HG03457 (cell line): ENCODE results near the gene FMN2.
"Not testable (repeated sequence)": the region's sequence is repeated elsewhere in the genome, so short reads cannot be mapped to it uniquely, and the experiment has no call there.

ENCODE experiments used
- ATAC-seq: cut with Tn5 transposase; IDR thresholded peaks from one replicate; pipeline ENCODE4 v1.9.1; 2021; ENCODE audit warnings: moderate number of reproducible peaks; ENCODE audit not compliant: unreplicated experiment

FMN2 gene

DNA sequence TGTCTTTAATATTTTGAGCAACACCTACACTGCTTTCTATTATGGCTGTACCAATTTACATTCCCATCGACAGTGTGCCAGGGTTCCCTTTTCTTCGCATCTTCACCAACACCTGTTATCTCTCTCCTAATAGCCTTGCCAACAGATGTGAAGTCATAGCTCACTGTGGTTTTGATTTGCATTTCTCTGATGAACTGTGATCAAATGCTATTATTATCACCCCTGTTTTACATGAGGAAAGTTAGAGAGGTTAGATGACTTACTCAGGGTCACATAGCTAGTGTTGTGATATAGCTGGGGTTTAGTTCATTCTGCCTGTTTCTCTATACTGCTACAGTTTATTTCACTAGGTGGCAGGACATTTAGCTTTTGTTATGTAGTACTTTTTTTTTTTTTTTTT lies 204.1 kb downstream of the FMN2 start:
- peak; percentile 55 for ATAC-seq

DNA sequence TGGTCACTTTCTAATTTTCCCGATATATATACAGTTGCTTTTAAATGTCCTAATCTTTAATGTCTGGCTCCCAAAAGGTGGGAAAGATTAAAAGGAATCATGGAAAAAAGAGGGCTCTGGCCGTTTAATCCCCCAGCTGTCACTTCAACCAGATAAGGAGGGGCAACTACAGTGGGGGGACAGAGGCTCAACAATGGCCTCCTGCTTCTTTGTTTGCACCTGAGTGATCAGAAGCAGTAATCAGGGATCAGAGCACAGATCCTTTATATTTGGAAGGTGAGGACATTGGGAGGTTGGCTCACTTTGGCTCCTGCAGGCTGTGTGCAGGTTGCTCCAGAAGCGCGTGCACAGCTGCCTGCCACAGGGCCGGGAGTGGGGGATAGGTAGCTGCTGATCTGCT lies 212.8 kb downstream of the FMN2 start:
- no peak for ATAC-seq

DNA sequence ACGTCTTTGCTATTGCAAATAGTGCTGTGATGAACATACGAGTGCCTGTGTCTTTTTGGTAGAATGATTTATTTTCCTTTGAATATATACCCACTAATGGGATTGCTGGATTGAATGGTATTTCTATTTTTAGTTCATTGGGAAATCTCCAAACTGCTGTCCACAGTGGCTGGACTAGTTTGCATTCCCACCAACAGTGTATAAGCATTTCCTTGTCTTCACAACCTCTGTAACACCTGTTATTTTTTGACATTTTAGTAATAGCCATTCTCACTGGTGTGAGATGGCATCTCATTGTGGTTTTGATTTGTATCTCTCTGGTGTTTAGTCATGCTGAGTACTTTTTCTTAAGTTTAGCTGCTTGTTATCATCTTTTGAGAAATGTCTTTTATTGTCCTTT lies 215.0 kb downstream of the FMN2 start:
- ATAC-seq = no peak

DNA sequence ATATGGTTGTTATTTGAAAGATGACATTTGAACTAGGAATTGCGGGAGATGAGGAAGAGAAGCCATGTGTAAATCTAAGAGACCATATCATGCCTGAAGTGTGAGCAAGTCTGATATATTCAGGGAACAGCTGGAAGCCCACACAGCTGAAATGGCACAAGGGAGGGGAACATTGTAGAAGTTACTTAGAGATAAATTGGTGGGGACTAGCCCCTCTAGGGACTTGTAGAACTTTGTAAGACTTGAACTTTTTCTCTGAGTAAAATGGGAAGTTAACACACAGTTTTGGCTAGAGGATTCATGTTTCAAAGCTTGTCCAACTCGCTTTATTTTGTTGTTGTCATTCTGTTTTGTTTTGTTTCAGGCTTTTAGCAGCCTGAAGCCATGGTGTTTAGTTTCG lies 216.4 kb downstream of the FMN2 start:
- no peak for ATAC-seq

DNA sequence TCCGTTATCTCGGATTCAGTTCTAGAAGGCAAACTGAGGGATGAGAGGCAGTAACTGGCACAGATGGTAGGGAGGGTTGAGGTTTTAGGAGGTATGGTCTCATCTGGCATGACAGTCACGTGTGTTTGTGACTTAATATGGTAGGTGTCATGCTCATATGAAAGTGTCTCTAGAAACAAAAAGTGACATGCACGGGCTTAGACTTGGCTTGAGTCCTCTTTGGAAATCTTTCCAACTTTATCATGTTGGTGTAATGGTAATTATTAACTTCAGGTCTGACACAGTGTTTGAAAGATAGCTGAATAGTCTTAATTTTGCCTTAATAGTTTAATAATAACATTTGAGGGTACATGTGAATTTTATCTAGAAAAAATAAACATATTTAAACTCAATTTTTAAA lies 218.1 kb downstream of the FMN2 start:
- no peak for ATAC-seq

DNA sequence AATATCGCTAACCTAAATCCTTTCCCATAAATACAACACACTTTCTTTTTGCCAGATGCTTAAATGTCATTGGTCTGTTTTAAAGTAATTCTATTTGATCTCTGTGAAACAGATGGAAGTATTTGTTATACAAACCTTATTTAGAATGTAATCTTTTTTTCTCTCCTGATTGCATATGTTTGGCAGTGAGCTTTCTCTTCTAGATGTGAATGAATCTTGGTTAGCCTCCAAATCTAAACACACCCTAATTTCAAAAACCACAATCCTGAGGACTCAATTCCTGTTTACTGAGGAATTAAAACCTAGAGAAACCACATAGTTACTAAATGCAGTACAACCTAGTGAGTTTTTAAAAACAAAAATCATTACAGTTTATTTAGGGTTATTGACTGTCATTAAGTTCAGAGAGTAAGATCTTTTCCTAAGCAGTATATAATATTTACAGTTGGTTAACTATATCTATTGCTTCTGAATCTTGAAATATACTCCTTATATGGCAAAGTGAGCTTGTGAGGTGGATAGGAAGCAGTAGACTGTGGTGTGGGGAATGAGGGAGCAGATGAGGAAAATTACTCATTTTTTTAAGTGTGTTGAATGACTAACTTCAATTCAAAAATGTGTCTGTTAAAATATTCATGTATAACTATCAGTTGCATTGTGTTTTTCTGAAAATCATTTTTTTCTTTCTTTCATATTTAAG lies 218.7 kb downstream of the FMN2 start:
- ATAC-seq = no peak

DNA sequence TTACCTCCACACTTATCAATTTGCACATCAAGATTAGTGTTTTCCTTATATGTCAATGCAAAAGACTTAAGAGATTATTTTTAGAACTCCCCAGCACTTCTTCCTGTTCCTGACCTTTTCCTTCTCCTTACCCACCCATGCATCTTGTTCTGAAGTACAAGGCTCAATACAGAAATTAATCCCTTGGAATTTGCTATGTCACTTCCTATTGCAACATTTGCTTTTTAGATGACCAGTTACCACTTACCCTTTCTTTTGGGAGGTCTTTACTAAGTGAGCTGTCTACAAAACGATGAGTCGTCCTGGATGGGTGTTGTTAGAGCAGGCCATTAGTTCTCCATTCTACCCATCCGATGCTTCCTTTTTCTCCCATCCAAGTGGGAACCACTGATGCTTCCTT lies 221.2 kb downstream of the FMN2 start:
- ATAC-seq = no peak

DNA sequence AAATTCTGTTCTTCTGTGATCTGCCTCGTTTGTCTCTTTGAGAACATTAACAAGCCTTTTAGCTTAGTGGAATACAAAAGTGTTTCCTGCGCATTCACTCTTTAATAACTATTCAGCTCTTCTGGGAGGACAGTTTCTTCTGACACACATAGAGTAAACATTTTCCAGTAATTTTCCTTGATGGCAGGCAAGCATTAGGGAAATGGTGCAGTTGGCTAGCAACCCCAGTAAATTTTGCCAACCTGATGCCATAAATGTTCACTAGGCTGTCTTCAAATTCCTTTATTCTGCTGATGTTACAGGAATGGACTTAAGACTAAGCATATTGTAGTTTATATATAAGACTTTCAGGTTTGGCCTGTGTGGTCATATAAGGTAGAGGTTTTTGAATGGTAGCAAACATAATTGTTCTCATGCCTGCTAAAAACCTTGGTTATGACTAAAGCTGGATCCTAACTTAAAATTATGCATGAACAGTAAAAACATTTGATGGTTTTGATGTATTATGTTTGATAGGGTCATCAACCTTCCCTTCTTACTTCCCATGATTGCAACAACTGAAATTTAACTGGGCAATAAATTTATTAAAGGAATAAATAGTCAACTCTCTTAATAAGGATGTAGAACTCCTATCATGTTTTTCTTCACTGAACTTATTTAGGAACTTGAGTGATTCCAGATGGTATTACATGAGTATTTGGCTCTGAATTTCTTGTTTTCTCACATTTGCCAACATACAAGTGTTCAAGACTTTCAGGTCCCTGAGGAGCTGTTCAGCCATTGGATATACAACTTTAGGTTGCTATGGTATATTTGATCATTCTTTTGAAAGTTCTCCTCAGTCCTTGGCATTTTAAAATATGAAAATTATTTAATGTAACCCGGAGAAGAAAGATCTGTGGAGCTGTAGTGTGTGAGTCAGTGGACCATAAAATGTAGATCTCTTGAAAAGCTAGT lies 223.4 kb downstream of the FMN2 start:
- no peak for ATAC-seq

DNA sequence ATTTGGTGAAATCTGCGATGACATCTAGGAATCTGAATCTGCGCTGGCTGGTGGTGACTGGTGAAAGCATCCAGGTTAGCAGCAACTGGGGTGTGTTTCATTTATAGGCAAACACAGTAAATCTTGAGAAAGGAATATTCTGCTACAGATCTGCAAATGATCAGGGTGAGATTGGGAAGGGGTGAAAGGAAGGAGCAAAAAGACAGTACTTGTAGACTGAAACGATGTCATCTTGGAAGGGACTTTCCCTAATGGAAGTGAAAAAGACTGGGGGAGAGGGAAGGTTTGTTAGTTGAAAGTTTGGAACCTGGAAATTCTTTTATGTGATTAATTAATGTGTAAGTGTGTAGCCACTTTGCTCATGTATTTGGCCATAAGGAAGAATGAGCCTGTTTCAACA lies 228.3 kb downstream of the FMN2 start:
- ATAC-seq = no peak

DNA sequence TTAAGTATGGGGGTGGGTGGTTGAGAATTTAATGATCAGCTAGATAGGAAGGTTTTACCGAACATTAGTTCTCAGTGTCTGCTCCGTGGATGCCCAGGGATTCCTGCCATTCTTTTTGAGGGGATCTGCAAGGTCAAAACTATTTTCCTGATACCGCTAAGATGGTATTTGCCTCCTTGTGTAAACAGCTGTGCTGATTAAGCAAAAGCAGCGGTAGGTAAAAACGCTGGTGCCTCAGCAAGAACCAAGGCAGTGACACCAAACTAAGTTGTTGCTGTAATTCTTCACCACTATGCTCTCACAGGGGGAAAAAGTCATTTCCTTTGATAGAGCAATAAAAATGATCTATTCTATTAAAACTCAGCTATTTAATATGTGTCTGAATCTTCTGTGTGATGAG lies 229.0 kb downstream of the FMN2 start:
- ATAC-seq = no peak

DNA sequence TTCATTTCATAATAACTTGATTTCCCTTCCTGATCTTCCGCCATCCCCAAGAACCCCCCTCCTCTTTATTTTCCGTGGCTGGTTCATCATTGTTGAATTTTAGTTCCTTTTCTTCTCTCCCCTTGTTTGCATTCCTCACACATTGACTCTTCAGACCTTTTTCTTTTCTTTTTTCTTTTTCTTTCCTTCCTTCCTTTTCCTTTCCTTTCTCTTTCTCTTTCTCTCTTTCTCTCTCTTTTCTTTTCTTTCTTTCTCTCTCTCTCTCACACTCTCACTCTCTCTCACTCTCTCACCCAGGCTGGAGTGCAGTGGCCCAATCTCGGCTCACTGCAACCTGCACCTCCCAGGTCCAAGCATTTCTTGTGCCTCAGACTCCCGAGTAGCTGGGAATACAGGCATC lies 231.3 kb downstream of the FMN2 start:
- ATAC-seq = no peak

DNA sequence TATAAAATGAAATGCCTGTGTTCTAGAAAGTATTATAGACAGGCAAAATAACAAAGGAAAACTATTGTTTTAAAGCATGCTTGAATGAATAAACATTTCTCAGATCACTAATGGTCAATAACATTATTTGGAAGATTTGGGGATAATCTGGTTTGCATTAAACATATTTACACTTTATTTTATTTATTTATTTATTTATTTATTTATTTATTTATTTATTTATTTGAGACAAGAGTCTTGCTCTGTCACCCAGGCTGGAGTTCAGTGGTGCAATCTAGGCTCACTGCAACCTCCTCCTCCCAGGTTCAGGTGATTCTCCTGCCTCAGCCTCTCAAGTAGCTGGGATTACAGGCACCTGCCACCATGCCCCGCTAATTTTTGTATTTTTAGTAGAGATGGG lies 236.7 kb downstream of the FMN2 start:
- ATAC-seq = not testable (repeated sequence)

DNA sequence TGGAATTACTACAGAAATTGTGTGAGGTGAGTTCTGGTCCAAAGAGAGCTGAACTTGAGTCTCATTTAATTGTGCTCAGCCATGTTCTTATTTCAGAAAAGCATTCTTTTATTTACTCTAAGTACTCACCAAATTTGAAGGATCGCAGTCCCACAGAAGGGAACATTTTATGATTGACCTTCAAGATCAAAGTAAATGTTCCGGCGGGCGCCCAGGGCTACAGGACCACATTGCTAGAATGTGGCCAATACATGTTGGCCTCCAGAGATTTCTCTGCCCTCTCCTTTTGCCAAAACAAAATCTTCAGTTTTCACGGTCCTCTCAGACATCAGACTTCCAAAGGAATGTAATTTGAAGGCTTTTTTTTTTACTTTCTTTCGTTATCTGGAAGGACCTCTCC lies 237.8 kb downstream of the FMN2 start:
- ATAC-seq = no peak

DNA sequence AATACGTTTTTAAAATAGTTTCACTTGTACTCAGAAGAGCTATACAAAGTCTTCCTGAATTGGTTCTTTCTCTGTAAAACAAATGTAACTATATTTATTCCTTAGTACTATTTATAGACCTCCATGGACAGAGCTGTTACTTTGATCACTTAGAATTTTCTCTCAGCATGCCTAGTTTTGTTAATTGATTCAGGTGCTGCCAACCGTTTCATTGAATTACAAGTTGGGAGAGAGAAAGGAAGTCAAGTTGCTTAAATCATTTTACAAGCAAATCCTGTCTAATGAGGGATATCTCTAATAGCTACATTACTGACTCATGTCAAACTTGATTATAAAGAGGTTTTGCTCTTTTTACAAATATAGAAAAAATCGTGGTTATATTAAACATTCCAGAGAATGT lies 241.0 kb downstream of the FMN2 start:
- no peak for ATAC-seq

DNA sequence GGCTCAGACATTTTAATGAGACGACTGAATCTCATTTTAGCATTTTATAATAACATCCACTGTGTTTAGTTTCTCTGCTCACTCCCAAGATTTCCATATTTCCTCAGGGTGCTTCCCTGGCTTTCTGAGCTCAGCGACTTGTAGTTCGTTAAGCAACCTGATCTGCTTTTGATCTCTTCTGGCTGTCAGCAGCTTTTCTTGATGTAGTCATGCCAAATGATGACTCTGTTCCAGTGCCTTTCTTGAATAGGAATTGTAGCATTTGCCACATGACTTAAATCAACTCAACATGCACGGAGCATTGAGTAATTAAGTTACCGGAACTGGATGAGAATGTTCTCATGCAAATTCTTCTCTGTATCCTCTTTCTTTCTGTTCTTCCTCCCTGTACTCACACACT lies 246.1 kb downstream of the FMN2 start:
- no peak for ATAC-seq

DNA sequence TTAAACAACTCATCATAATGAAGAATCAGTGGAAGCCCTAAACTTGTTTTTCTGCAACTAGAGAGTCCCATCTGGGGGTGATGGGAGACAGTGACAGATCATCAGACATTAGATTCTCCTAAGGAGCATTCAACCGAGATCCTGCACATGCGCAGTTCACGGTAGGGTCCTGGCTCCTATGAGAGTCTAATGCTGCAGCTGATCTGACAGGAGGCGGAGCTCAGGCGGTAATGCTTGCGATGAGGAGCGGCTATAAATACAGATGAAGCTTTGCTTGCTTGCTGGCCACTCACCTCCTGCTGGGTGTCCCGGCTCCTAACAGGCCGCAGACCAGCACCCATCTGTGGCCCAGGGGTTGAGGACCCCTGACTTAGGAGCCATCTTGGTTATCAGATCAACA lies 247.2 kb downstream of the FMN2 start:
- ATAC-seq = no peak

DNA sequence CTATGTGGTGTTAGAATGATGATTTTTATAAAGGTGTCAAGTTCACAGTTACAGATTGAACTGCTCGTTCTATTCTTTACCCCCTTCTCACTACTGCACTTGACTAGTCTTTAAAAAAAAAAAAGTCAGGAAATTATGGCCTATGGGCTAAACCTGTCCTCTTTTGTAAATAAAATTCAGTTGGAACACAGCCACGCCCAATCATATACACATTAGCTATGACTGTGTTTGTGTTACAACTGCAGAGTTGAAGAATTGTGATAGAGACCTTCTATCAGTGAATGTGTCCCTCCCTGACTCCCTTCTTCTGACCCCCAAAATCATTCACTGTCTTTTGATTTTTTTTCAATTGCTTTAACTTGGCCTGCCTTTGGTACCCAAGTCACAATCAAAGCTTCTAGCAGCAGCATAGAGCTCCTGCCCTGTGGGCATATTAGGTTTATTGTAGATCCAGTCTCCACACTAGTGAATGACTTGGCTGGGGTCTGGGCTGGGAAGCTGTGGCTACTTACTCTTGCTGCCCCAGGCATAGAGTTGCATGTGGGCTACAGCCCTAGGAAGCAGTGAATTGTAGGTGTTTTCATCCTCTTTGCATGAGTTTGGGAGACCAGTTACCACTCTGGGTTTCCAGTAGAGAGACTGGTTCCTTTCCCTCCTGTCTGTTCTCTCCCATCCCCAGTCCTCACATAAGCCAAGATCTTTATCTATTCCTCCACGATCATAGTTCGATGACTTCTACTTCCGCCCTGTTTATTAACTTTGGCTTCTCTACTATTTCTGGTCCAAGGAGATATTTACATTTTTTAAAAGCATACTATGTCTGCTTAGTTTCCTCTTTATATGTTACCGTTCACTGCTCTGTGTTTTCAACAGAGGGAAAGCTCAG lies 249.9 kb downstream of the FMN2 start:
- no peak for ATAC-seq

DNA sequence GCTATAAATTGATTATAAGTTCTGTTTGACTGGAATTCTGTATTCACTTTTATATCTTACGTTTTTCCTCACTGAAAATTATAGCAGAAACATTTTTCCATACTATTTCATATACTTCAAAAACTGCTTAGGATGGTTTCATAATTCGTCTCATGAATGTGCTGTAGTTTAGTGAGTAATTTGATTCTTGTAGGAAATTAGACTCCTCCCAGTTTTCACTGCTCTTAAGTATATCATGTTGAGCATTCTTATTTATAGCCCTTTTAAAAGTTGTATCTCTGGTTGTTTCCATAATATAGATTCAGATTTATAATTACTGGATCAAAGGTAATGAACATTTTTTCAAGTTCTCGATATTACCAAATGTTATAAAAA lies 250.6 kb downstream of the FMN2 start:
- ATAC-seq = no peak

DNA sequence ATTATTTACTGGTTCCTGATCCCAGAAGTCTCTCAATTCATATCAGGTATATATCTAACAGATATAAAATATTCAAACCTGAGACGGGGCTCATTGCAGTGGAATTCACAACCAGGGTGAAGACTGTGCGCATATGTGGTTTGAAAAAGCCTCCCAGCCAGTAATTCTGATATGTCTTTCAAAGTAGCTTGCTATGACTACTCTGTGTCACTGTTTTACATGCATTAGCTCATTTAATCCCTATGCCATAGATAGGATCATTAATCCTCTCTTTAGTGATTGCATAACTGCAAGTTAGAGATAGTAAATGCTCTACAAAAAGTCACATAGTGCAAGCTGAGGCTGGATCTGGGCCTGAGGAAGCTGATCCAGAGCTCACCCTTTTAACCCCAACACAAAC lies 251.4 kb downstream of the FMN2 start:
- ATAC-seq = no peak

DNA sequence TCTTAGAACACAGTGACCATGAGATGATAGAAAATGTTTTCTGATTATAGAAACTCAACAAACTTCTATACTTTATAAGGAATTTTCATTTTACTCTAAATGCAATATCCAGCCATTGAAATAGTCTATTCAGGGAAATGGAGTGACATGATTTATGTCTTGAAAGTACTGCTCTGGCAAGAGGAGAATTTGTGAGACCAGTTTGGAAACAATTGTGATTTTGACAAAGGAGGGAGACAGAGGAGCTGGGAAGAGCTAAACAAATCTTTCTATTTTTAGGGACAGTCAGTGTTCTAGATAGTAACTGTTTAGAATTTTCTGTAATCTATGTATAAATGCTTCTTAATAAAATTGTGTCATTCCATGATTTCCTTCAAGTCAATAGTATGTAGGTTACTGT lies 252.3 kb downstream of the FMN2 start:
- ATAC-seq = no peak

DNA sequence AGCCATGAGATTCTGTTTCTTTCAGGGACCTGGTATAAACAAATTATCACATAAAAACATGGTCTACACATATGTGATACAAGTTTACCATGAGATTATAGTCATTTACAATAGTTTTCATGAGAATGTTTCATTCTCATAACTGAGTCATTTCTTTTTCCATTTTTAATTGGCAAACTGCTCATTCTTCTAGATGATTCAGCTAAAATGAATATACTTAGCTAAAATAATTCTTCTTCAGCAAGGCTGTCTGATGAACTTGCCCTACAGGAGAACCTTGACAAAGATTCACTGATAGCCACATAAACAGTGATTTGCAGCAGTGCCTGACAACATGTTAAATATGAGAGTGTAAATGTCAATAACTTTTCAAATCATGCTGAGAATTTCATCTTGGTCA lies 253.2 kb downstream of the FMN2 start:
- no peak for ATAC-seq
